MCF 10A (cell line): Measurements from ENCODE around the gene CACNA1C. TPM values are rescaled to one million over a fixed set of nuclear protein-coding genes. Genes with fewer than 3 reads are reported as not detected.

Experiments
- BruUV-seq: library from RNA; stranded (reverse); fragments of 400-500 nt; replicated peaks from 2 replicates; lab custom pipeline; 2021; lab: Mats Ljungman, UMichigan
- CTCF ChIA-PET: fragments of 300-600 bp; sonication (Branson Sonifier 250); formaldehyde crosslinking; extraction: SDS; loops from one replicate; lab custom pipeline; 2021; ENCODE audit warnings: antibody characterized with exemption, inconsistent platforms; lab: Yijun Ruan, JAX
- POLR2A ChIA-PET: fragments of 300-600, 350-650 bp; sonication (Branson Sonifier 250); formaldehyde crosslinking; extraction: SDS; loops from one replicate; lab custom pipeline; 2020; ENCODE audit warnings: antibody characterized with exemption, inconsistent platforms; lab: Yijun Ruan, JAX
- DNase-seq: peaks from one replicate; pipeline ENCODE4 v3.0.0-alpha.2; 2018; ENCODE audit not compliant: unreplicated experiment
- H3K27ac Mint-ChIP-seq: one replicate; pipeline ENCODE4 v1.8.0; 2022; ENCODE audit warnings: mild to moderate bottlenecking, low read depth, mixed read lengths; ENCODE audit not compliant: unreplicated experiment
- H3K27me3 Mint-ChIP-seq: one replicate; pipeline ENCODE4 v1.8.0; 2022; ENCODE audit warnings: mixed read lengths; ENCODE audit not compliant: insufficient read depth, unreplicated experiment
- H3K36me3 Mint-ChIP-seq: one replicate; pipeline ENCODE4 v1.8.0; 2022; ENCODE audit warnings: mild to moderate bottlenecking, moderate library complexity, mixed read lengths; ENCODE audit not compliant: insufficient read depth, unreplicated experiment
- H3K4me1 Mint-ChIP-seq: one replicate; pipeline ENCODE4 v1.8.0; 2022; ENCODE audit warnings: mixed read lengths; ENCODE audit not compliant: insufficient read depth, unreplicated experiment
- H3K4me3 Mint-ChIP-seq: one replicate; pipeline ENCODE4 v1.8.0; 2022; ENCODE audit warnings: mild to moderate bottlenecking, moderate library complexity, mixed read lengths; ENCODE audit not compliant: unreplicated experiment
- H3K9me3 Mint-ChIP-seq: one replicate; pipeline ENCODE4 v1.8.0; 2022; ENCODE audit warnings: mixed read lengths; ENCODE audit not compliant: unreplicated experiment
- CTCF ChIP-seq: fragments of 200-600 bp; IDR thresholded peaks from one replicate; pipeline ENCODE4 v1.8.0; 2022; ENCODE audit warnings: antibody characterized with exemption, mild to moderate bottlenecking; ENCODE audit not compliant: unreplicated experiment
- intact Hi-C: fragments of 100-400 bp; cut with micrococcal nuclease; formaldehyde crosslinking; loops from 2 replicates; pipeline ENCODE4 v1.14.1; 2022
- total RNA-seq: library from RNA; stranded (reverse); gene quantifications from 2 replicates; pipeline ENCODE4 v1.2.3, GENCODE V29; 2022

CACNA1C gene
- total RNA-seq, 1 experiment from 2014 or later: not detected

GRCh38 chr12:2689393-2689792, 636.6 kb downstream of the CACNA1C start:
- ChIA-PET CTCF (interaction anchor here (0.7 to 1.0 kb wide), 2 partner anchors 17 to 129 kb away, joined by 3 to 4 read pairs; no protein-coding TSS in a partner anchor), POLR2A (no interaction called here)
- Mint-ChIP-seq H3K4me3 (no peak overlapping the region), H3K27me3 (peaks cover 50% of the 10 kb centered on the region), H3K36me3 (no peaks in the 10 kb centered on the region), H3K4me1 (no peaks in the 10 kb centered on the region), H3K27ac (no peak overlapping the region), H3K9me3 (no peaks in the 10 kb centered on the region)
- intact Hi-C loops: no loop called here
- TF ChIP-seq CTCF: no peak
- no peak for DNase-seq
- BruUV-seq: no TSS peak

- Mint-ChIP-seq H3K4me1 (no peaks in the 10 kb centered on the region), H3K27me3 (peaks cover 54% of the 10 kb centered on the region), H3K4me3 (no peak overlapping the region), H3K27ac (no peak overlapping the region), H3K9me3 (no peaks in the 10 kb centered on the region), H3K36me3 (no peaks in the 10 kb centered on the region)
- no TSS peak for BruUV-seq
- ChIA-PET CTCF (interaction anchor here (1.0 kb wide), 1 partner anchor 18 kb away, joined by 3 read pairs; no protein-coding TSS in a partner anchor), POLR2A (no interaction called here)
- DNase-seq: no peak
- TF ChIP-seq CTCF: no peak
- intact Hi-C loops: no loop called here
Observed at GRCh38 chr12:2689879-2690278, 637.1 kb downstream of the CACNA1C start.

GRCh38 chr12:2690348-2691005, 637.7 kb downstream of the CACNA1C start:
- no peaks in the 10 kb centered on the region for H3K36me3 Mint-ChIP-seq
- DNase-seq: no peak
- H3K4me3 Mint-ChIP-seq: no peak overlapping the region
- H3K9me3 Mint-ChIP-seq: no peaks in the 10 kb centered on the region
- no TSS peak for BruUV-seq
- TF ChIP-seq CTCF: no peak
- H3K27ac Mint-ChIP-seq: no peak overlapping the region
- H3K27me3 Mint-ChIP-seq: peaks cover 60% of the 10 kb centered on the region
- POLR2A ChIA-PET: no interaction called here
- CTCF ChIA-PET: interaction anchor here (0.6 kb wide), 1 partner anchor 1586 kb away, joined by 3 read pairs; no protein-coding TSS in a partner anchor
- intact Hi-C loops: no loop called here
- H3K4me1 Mint-ChIP-seq: no peaks in the 10 kb centered on the region

GRCh38 chr12:2691006-2691344, 638.2 kb downstream of the CACNA1C start:
- ChIA-PET POLR2A (no interaction called here), CTCF (interaction anchor here (0.6 kb wide), 1 partner anchor 1586 kb away, joined by 3 read pairs; no protein-coding TSS in a partner anchor)
- DNase-seq: no peak
- no peak for TF ChIP-seq CTCF
- BruUV-seq: no TSS peak
- Mint-ChIP-seq H3K4me1 (no peaks in the 10 kb centered on the region), H3K9me3 (no peaks in the 10 kb centered on the region), H3K4me3 (no peak overlapping the region), H3K27ac (no peak overlapping the region), H3K27me3 (peaks cover 63% of the 10 kb centered on the region), H3K36me3 (no peaks in the 10 kb centered on the region)
- intact Hi-C loops: no loop called here
